ENCODE measurements around the gene CEP112.
"Not testable (repeated sequence)": the region's sequence is repeated elsewhere in the genome, so short reads cannot be mapped to it uniquely, and the experiment has no call there.

CEP112 gene

DNA sequence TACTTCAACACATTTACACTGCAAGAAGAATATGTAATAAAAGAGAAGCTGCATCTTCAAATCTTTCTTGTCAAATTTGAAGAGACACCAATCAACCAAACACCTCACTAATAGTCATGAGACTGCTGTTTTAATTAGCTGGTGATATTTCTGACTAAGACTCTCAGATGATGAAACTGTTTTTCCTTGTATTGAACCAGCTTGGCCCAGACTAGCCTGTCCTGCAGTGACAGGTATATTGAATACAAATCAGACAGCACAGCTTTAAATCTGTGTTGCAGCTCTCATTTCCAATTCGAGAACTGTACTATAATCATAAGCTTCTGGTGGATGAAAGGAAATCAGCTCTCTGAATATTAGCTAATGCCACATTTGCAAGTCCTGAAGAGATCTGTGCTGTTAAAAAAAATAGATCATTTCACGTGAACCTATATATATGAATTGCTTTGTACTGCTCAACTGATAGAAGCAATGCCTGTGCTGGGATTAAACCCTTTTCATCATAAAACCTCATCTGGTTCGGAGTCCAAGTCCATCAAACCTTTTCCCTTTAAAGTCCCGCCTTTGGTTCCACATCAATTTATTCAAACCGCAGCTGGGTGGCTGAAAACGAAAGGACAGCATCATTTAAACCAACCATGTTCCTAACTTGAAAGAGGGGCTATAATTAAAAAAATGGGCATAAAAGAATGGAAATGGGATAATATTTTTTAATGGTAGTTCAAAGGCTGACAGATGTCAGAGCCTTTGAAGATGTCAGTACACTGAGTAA is 306.2 kb downstream of the CEP112 start:
- no peak for DNase-seq (ENCODE audit: low spot score)

DNA sequence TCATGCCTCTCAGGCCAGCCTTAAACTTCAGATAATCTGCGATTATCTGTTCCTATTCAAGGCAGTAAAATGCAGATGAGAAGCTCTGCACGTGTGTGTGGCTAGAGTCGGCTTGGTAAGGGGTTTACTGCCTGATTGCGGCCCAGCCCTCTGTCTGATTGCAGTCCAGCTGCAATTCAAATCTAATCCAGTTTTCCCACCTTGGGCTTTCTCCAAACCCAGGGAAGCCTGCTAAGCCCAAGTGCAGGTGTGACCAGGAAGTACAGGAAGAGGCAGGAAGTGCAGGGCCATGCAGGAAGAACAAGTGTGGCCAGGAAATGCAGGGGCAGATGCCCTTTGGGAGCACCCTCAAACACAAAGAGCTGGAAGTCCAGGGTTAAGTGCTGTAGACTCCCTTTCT is 314.9 kb downstream of the CEP112 start:
- no peak for DNase-seq (ENCODE audit: low spot score)

- DNase-seq (ENCODE audit: low spot score) = no peak
These were observed 323.1 kb downstream of the CEP112 start for GRCh38 chr17:65868881-65869280.

- DNase-seq (ENCODE audit: low spot score) = no peak
These were observed 324.9 kb downstream of the CEP112 start for GRCh38 chr17:65867014-65867413.

DNA sequence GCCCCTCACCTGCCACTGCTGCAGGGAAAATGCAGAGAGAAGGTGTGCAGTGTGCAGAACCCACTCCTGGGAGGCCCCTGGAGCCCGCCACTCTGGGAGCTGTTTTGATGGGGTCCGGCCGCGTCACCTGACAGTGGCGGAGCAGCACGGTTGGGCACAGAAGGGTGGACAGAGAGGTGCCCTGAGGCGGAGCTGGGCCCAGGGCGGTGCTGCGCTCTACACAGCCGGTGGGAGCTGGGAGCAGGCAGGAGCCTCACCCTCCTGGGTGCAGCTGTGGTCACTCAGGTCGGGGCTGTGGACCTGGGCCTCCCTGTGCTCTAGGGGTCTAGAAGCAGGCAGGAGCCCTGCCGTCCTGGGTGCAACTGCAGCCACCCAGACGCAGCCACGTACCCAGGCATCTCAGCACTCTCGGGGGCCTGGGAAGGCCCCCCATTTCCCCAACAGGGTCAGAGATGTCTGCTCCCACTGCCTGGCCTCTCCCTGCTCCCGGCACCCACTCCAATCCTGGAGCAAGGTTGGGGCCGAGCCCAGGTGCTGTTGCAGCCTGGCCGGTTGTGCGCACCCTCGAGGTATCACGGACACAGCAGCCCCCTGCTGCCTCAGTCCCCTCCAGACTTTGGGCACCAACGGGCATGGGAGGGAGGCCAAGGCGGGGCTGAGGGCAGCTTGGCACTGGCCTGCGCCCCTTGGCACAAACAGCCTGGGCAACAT is 326.1 kb downstream of the CEP112 start:
- no peak for DNase-seq (ENCODE audit: low spot score)

DNA sequence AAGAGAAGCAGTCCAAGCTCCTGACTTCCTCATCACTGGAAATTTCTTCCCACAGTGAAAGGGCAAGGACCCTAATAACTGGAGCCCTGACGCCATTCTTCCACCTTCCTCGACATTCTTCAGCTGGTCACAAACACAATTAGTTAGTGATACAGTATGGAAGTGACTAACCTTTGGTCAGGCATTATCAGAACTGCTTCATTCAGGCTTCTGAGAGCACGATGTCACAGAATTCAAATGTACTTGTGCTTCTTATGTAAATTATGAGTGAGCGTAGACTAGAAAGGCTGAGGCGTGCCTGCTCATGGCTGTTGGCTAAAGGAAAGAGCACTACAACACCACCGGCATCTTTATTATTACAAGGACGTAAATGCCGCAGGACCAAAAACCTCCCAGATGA is 327.5 kb downstream of the CEP112 start:
- no peak for DNase-seq (ENCODE audit: low spot score)

GRCh38 chr17:65857718-65858117 is 334.2 kb downstream of the CEP112 start:
- no peak for DNase-seq (ENCODE audit: low spot score)

DNA sequence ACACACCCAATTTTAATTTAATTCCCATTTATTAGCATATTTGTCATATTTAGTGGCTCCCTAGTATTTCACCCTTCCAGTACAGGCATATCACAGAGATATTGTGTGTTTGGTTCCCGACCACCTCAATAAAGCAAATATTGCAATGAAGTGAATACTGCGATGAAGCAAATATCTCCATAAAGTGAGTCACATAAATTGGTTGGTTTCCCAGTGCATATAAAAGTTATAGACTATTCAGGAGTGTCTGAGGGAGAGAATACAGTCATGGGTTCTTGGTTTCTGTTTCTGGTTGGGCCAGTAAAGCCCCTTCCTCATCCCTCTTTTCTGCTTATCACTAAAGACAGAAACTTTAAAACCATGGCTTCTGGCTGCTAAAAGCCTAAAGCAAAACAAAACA is 335.1 kb downstream of the CEP112 start:
- no peak for DNase-seq (ENCODE audit: low spot score)

DNA sequence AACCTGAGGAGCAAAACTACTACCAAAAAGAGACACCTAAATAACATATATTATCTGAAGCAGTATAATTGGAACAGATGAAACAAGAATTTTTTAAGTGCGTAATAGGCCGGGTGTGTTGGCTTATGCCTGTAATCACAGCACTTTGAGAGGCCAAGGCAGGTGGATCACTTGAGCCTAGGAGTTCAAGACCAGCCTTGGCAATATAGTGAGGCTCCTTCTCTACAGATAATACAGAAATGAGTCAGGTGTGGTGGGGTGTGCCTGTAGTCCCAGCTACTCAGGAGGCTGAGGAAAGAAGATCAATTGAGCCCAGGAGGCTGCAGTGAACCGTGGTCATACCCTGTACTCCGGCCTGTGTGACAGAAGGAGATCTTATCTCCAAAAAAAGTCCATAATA is 336.3 kb downstream of the CEP112 start:
- no peak for DNase-seq (ENCODE audit: low spot score)

- no peak for DNase-seq (ENCODE audit: low spot score)
These were observed 336.7 kb downstream of the CEP112 start for GRCh38 chr17:65855245-65855644.

DNA sequence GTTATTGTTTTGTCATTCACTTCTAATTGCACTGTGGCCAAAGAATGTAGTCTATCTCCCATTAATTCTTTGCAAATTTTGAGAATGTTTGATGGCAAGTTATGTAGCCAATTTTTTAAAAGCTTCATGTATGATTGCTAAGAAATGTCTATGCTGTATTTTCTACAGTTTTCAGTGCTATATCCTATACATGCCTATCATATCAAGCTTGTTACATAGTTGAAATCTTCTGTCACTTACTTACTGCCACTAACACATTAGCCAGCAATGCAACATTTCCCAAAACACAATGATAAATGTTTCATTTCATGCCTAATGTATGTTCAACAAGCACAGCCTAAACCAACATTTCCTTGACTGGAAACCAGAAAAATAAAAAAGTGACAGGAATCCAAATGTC is 338.1 kb downstream of the CEP112 start:
- no peak for DNase-seq (ENCODE audit: low spot score)

GRCh38 chr17:65852911-65853310 is 339.0 kb downstream of the CEP112 start:
- no peak for DNase-seq (ENCODE audit: low spot score)

DNA sequence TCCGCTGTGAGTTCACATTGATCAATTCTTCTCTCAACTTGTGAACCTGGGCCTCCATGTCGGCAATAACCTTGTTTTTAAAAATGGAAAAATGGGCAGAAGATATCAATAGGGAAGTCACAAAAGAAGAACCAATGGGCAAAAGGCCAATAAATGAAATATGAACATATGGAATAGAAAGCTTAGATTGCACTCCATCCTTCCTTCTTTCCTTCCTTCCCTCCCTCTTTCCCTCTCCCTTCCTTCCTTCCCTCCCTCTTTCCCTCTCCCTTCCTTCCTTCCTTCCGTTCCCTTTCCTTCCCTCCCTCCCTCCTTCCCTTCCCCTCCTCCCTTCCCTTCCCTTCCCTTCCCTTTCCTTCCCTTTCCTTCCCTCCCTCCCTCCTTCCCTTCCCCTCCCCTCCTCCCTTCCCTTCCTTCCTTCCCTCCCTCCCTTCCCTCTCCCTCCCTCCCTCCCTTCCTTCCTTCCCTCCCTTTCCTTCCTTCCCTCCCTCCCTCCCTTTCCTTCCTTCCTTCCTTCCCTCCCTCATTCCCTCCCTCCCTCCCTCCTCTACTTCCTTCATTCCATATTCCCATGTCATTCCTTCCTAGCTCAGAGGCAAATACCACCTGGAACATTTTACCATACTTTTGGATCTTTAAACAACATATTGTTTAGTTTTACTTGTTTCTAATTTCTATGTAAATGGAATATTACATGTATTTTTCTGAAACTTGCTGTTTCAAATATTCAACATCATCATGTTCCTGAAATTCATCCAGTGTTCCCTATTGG is 339.8 kb downstream of the CEP112 start:
- DNase-seq (ENCODE audit: low spot score) = no peak

DNA sequence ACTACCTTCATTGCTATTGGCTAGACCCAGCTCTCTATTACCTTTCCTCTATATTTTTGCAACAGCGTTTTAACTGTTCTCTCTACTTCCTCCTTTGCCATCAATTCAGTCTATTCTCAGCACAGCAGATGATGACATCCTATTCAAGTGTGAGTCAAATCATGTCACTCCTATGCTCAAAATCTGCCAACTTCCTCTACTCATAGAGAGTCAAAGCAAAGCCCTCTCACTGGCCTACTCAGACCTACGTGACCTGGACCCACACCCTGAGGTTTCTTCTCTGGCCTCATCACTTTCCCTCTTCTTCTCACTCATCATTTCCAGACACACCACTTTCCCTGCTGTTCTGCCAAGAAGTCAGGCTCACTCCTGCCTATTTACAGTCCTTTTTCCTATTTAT is 341.4 kb downstream of the CEP112 start:
- no peak for DNase-seq (ENCODE audit: low spot score)

DNA sequence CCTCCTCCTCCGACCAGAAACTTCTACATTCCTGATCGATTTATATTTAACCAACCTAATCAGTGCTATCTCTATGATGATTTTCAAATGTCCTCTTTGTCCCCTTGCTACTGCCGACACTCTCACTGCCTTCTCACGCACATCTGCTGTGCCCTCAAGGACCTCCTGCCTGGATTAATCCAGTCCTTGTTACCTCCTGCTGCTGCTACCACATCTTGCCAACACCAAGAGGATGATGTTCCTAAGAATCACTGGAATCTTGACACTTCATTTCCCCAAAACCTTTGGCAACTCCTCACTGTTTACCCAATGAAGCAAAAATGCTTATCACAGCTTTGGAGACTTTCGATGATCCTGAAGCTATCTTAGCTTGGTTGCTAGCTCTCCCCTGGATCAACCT is 343.2 kb downstream of the CEP112 start:
- DNase-seq (ENCODE audit: low spot score) = no peak

DNA sequence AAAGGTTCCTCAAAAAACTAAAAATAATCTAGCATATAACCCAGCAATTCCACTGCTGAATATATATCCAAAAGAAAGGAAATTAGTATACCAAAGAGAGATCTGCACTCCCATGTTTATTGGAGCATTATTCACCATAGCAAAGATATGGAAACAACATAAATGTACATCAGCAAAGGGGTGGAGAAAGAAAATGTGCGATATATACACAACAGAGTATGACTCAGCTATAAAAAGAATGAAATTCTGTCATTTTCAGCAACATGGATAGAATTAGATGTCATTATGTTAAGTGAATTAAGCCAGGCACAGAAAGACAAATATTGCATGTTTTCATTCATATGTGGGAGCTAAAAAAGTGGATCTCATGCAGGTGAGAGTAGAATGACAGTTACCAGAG is 350.8 kb downstream of the CEP112 start:
- no peak for DNase-seq (ENCODE audit: low spot score)

DNA sequence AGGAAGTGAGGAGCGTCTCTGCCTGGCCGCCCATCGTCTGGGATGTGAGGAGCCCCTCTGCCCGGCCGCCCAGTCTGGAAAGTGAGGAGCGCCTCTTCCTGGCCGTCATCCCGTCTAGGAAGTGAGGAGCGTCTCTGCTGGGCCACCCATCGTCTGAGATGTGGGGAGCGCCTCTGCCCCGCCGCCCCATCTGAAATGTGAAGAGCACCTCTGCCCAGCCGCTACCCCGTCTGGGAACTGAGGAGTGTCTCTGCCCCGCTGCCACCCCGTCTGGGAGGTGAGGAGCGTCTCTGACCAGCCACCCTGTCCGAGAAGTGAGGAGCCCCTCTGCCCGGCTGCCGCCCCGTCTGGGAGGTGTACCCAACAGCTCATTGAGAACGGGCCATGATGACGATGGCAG is 354.7 kb downstream of the CEP112 start:
- DNase-seq (ENCODE audit: low spot score) = not testable (repeated sequence)

- no peak for DNase-seq (ENCODE audit: low spot score)
These were observed 358.7 kb downstream of the CEP112 start for GRCh38 chr17:65833214-65833613.

DNA sequence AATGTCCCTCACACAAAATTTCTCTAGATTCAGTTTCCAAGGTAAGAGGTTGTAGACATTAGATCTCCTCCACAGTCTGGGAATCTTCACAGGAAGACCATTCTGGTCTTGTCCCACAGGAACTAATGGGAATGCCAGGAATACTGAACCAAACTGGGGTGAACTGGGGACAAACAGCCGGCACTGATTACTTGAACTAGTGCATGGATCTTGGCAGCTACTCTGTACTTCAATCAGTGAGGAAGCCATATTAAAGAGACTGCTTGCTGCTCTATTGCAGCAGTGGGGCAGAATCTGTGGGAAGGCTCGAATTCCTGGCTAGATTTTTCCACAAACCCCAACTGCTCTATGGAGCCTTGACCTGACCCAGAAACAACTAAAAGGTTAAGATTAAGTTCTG is 361.6 kb downstream of the CEP112 start:
- no peak for DNase-seq (ENCODE audit: low spot score)

GRCh38 chr17:65826577-65826976 is 365.4 kb downstream of the CEP112 start:
- DNase-seq (ENCODE audit: low spot score) = not testable (repeated sequence)

DNA sequence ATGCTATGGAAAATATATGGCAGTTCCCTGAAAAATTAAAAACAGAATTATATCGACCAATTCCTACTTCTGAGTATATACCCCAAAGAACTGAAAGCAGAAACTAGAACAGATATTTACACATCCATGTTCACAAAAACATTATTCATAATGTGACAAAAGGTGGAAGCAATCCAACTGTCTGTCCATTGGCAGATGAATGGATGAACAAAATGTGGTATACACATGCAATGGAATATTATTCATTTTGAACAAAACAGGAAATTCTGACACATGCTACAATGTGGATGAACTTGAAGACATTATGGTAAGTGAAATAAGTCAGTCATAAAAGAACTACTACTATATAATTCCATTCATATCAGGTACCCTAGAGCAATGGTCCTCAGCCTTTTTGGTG is 367.0 kb downstream of the CEP112 start:
- DNase-seq (ENCODE audit: low spot score) = no peak

DNA sequence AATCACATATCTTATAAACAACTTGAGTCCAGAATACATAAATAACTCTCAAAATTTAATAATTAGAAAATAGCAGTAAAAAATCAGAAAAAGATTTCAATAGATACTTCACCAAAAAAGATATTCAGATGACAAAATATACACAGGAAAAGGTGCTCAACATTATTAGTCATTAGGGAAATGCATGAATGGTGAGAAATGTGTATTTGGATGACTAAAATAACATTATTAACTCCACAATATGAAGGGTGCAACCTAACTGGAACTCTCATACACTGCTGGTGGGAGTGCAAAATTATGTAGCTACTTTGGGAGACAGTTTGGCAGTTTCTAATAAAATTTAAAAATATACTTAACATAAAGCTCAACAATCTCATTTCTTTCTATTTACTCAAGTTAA is 368.2 kb downstream of the CEP112 start:
- no peak for DNase-seq (ENCODE audit: low spot score)

DNA sequence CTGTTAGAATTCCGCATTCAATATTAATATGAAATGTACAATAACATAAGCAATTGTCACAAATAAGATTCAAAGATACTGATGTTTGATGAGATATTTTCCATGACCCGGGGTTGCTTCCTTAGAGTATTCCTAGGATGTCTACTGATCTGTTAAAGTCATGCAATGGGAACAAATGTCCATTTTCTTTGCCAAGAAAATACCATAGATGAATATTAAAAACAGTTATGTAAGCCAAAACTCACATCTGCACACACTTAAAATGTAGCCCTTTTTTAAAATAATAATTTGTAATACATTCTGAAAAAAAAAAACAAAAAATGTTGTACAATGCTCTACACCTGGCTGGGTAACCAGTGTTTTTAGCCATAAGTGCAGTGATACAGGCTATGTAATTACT is 371.1 kb downstream of the CEP112 start:
- DNase-seq (ENCODE audit: low spot score) = no peak

Measured in hematopoietic multipotent progenitor cell treated with erythropoietin and hydrocortisone succinate and interleukin-3 and kit ligand, for 15 days (in vitro differentiated cells).